ENCODE data around the gene TAF3. TPM values are rescaled to one million over a fixed set of nuclear protein-coding genes. Genes with fewer than 3 reads are reported as not detected.
"Not testable (repeated sequence)": the region's sequence is repeated elsewhere in the genome, so short reads cannot be mapped to it uniquely, and the experiment has no call there.

The TAF3 gene
- polyA plus RNA-seq, 3 donors: 11.4 to 12.0 (median 11.5) TPM

- no peak for DNase-seq (ENCODE audit: low read depth in 3 of 3, low spot score in 2 of 3)
Measured at GRCh38 chr10:7808686-7809267, 9.5 kb upstream of the TAF3 start.

GRCh38 chr10:7810443-7810842, 7.9 kb upstream of the TAF3 start:
- no peak for DNase-seq (ENCODE audit: low read depth in 3 of 3, low spot score in 2 of 3)

- DNase-seq (ENCODE audit: low read depth in 3 of 3, low spot score in 2 of 3): no peak
Measured at GRCh38 chr10:7811000-7811399, 7.3 kb upstream of the TAF3 start.

- not testable (repeated sequence) for DNase-seq (ENCODE audit: low read depth in 3 of 3, low spot score in 2 of 3)
Measured at GRCh38 chr10:7811743-7812142, 6.6 kb upstream of the TAF3 start.

- DNase-seq (ENCODE audit: low read depth in 3 of 3, low spot score in 2 of 3): no peak
Measured at GRCh38 chr10:7813481-7813880, 4.8 kb upstream of the TAF3 start.

GRCh38 chr10:7817576-7817975, 729 bp upstream of the TAF3 start:
- DNase-seq (ENCODE audit: low read depth in 3 of 3, low spot score in 2 of 3): no peak

GRCh38 chr10:7817984-7818294, 366 bp upstream of the TAF3 start:
- DNase-seq (ENCODE audit: low read depth in 3 of 3, low spot score in 2 of 3): no peak

GRCh38 chr10:7819121-7819460, 786 bp downstream of the TAF3 start:
- DNase-seq (ENCODE audit: low read depth in 3 of 3, low spot score in 2 of 3): peak in 1 of 3 donors; percentile 18

GRCh38 chr10:7824251-7824650, 5.9 kb downstream of the TAF3 start:
- no peak for DNase-seq (ENCODE audit: low read depth in 3 of 3, low spot score in 2 of 3)

GRCh38 chr10:7826971-7827370, 8.7 kb downstream of the TAF3 start:
- DNase-seq (ENCODE audit: low read depth in 3 of 3, low spot score in 2 of 3): no peak

GRCh38 chr10:7829289-7829834, 11.1 kb downstream of the TAF3 start:
- DNase-seq (ENCODE audit: low read depth in 3 of 3, low spot score in 2 of 3): no peak

GRCh38 chr10:7832060-7832459, 13.8 kb downstream of the TAF3 start:
- no peak for DNase-seq (ENCODE audit: low read depth in 3 of 3, low spot score in 2 of 3)

GRCh38 chr10:7833210-7833609, 14.9 kb downstream of the TAF3 start:
- no peak for DNase-seq (ENCODE audit: low read depth in 3 of 3, low spot score in 2 of 3)

GRCh38 chr10:7834262-7834661, 16.0 kb downstream of the TAF3 start:
- DNase-seq (ENCODE audit: low read depth in 3 of 3, low spot score in 2 of 3): no peak

- DNase-seq (ENCODE audit: low read depth in 3 of 3, low spot score in 2 of 3): no peak
Measured at GRCh38 chr10:7836571-7836970, 18.3 kb downstream of the TAF3 start.

GRCh38 chr10:7846591-7846990, 28.3 kb downstream of the TAF3 start:
- DNase-seq (ENCODE audit: low read depth in 3 of 3, low spot score in 2 of 3): no peak

GRCh38 chr10:7853226-7853842, 35.0 kb downstream of the TAF3 start:
- DNase-seq (ENCODE audit: low read depth in 3 of 3, low spot score in 2 of 3): no peak

GRCh38 chr10:7853890-7854289, 35.6 kb downstream of the TAF3 start:
- no peak for DNase-seq (ENCODE audit: low read depth in 3 of 3, low spot score in 2 of 3)

GRCh38 chr10:7855205-7855604, 36.9 kb downstream of the TAF3 start:
- DNase-seq (ENCODE audit: low read depth in 3 of 3, low spot score in 2 of 3): no peak

GRCh38 chr10:7856678-7857077, 38.4 kb downstream of the TAF3 start:
- DNase-seq (ENCODE audit: low read depth in 3 of 3, low spot score in 2 of 3): no peak

GRCh38 chr10:7857262-7857661, 39.0 kb downstream of the TAF3 start:
- DNase-seq (ENCODE audit: low read depth in 3 of 3, low spot score in 2 of 3): no peak

GRCh38 chr10:7861509-7862120, 43.3 kb downstream of the TAF3 start:
- DNase-seq (ENCODE audit: low read depth in 3 of 3, low spot score in 2 of 3): no peak

All from right renal cortex interstitium (tissue), 3 donors.